ENCODE measurements around the gene MTHFS. TPM values are rescaled to one million over a fixed set of nuclear protein-coding genes. Genes with fewer than 3 reads are reported as not detected.
"Not testable (repeated sequence)": the region's sequence is repeated elsewhere in the genome, so short reads cannot be mapped to it uniquely, and the experiment has no call there.

MTHFS gene
- total RNA-seq, 2 donors from 2014 or later, result 23.4 to 40.9 TPM

- no peak overlapping the region for H3K27ac Mint-ChIP-seq
- H3K9me3 Mint-ChIP-seq, result peaks cover 29 to 45% of the 10 kb centered on the region in 2 donors
- DNase-seq (ENCODE audit: low spot score in 2 of 2), result no peak
- no peak for ATAC-seq
- peaks cover 62 to 87% of the 10 kb centered on the region in 2 donors for H3K36me3 Mint-ChIP-seq
Observed at GRCh38 chr15:79919749-79920511, 23.1 kb upstream of the MTHFS start.

DNA sequence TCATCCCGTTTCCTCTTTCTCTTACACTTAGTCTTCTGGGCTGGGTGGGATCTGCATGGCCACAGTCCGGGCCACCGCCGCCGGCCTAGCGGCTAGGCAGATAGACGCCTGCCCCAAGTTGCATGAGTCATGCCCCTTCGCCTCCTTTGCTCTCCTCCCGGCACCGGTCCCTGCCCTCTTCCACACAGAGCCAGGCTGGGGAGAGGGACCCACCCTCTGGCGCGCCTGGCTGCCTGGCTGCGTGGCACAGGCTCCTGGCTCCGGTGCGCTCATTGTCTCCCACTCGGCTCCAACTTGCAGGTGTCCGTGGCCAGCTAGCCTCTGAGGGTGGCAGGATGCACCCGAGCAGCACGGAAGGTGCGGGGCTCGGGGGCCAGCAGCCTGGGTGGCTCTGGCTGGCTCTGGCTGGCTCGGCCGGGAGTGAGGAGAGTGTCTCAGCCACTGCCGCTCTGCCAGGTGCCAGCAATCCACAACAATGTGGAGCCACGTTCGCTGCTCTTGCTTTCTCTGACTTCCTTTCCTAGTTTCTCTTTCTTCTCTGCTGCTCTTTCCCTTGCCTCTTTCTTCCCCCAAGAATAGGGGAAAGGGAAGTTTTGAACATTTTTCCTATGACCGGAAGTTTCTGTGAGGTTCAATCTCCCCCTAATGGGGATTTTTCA lies 22.4 kb upstream of the MTHFS start:
- ATAC-seq, result no peak
- DNase-seq (ENCODE audit: low spot score in 2 of 2), result no peak
- Mint-ChIP-seq H3K36me3 (peaks cover 67 to 94% of the 10 kb centered on the region in 2 donors), H3K27ac (no peak overlapping the region), H3K9me3 (peaks cover 32 to 49% of the 10 kb centered on the region in 2 donors)

GRCh38 chr15:79918278-79918677 lies 21.5 kb upstream of the MTHFS start:
- DNase-seq (ENCODE audit: low spot score in 2 of 2) (no peak), ATAC-seq (no peak)
- no peak overlapping the region for H3K27ac Mint-ChIP-seq
- peaks cover 70 to 100% of the 10 kb centered on the region in 2 donors for H3K36me3 Mint-ChIP-seq
- peaks cover 33 to 56% of the 10 kb centered on the region in 2 donors for H3K9me3 Mint-ChIP-seq

DNA sequence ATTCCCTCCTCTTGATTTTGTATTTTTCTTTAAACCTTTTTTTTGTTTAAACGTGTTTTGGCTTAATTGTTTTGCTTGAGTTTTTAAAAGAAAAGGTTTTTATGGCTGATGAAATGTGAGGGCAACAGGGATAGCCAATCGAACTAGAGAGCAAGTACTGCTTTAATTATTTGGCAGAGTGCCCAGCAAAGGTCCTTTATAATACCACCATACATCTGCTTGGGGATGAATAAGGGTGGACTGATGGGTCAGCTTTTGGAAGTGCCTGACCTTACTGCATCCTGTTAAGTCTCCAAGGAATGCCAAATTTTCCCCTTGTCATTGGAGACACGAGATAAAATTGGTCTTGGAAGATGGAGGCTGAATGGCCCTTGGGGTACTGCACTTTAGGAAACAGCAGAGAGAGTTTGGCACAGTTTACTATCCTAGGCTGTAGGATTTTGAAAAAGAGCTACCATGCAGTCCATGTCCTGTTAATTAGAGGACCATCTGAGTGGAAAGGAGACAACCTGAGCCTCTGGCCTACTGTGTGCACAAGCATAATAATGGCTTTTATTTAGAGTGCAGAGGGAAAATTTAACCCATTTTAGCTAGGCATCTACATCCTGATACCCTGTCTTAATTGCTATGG lies 19.8 kb upstream of the MTHFS start:
- H3K27ac Mint-ChIP-seq, result no peak overlapping the region
- DNase-seq (ENCODE audit: low spot score in 2 of 2) (no peak), ATAC-seq (no peak)
- peaks cover 32 to 58% of the 10 kb centered on the region in 2 donors for H3K9me3 Mint-ChIP-seq
- H3K36me3 Mint-ChIP-seq, result peaks cover 58 to 91% of the 10 kb centered on the region in 2 donors

- DNase-seq (ENCODE audit: low spot score in 2 of 2); H3K27ac Mint-ChIP-seq; ATAC-seq: not testable (repeated sequence)
- peaks cover 52 to 90% of the 10 kb centered on the region in 2 donors for H3K36me3 Mint-ChIP-seq
- peaks cover 27 to 54% of the 10 kb centered on the region in 2 donors for H3K9me3 Mint-ChIP-seq
Observed at GRCh38 chr15:79915776-79916501, 19.1 kb upstream of the MTHFS start.

DNA sequence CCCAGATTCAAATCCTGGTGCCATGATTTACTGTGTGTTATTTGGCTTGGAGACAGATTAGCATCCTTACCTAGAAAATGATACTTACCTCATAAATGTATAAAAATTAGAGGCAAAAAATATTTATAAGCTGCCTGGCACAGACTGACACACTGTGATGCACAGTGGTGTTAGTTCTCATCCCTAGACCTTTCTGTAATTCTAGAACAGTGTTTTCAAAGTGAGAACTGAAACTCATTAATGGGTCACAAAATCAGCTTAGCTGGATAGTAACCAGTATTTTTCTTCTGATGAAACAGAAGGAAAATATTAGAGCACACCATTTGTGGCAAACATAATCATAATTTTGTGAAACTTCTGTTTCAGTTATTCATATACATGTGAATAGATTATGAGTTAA lies 17.9 kb upstream of the MTHFS start:
- no peak for ATAC-seq
- no peak for DNase-seq (ENCODE audit: low spot score in 2 of 2)
- peaks cover 50 to 90% of the 10 kb centered on the region in 2 donors for H3K36me3 Mint-ChIP-seq
- H3K9me3 Mint-ChIP-seq, result peaks cover 31 to 65% of the 10 kb centered on the region in 2 donors
- H3K27ac Mint-ChIP-seq, result no peak overlapping the region

GRCh38 chr15:79909556-79910335 lies 12.9 kb upstream of the MTHFS start:
- H3K36me3 Mint-ChIP-seq, result peaks cover 36 to 53% of the 10 kb centered on the region in 2 donors
- ATAC-seq; H3K27ac Mint-ChIP-seq; DNase-seq (ENCODE audit: low spot score in 2 of 2): not testable (repeated sequence)
- peaks cover 10 to 27% of the 10 kb centered on the region in 2 donors for H3K9me3 Mint-ChIP-seq

DNA sequence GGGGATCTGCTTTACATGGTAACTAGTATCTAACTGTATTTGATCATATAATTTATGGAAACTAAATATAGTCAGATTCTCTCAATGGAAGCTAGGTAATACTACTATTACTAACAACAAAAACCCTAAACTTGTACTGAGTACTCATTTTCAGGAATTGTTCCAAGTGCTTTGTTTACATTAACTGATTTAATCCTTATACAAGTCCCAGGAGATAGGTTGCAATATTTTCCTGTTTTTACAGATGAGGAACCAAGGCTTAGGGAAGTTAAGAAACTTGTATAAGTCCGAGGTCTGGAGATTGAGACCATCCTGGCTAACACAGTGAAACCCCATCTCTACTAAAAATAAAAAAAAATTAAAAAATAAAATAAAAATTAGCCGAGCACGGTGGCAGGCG lies 7.5 kb upstream of the MTHFS start:
- H3K9me3 Mint-ChIP-seq, result peaks cover 0 to 4% of the 10 kb centered on the region in 2 donors
- no peak for DNase-seq (ENCODE audit: low spot score in 2 of 2)
- no peak overlapping the region for H3K27ac Mint-ChIP-seq
- ATAC-seq, result no peak
- peaks cover 13 to 22% of the 10 kb centered on the region in 2 donors for H3K36me3 Mint-ChIP-seq

DNA sequence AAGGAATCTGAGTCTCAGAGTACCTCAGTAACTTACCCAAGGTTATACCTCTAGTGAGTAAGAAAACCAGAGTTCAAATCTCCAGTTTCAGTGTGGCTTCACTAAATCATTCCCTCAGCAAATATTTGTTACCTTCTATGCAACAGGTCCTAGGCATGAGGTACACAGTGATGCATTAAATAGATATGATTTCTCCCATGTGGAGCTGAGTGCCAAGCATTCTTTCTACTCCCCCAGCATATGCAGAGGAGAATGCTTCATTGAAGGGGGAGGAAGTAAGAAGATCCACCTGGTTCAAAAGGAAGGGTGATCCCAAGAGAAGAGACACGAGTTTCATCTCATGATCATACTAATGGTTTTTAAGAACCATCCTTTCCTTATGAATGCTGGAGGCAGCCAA lies 6.8 kb upstream of the MTHFS start:
- Mint-ChIP-seq H3K27ac (no peak overlapping the region), H3K36me3 (peaks cover 12 to 19% of the 10 kb centered on the region in 2 donors), H3K9me3 (peaks cover 0 to 4% of the 10 kb centered on the region in 2 donors)
- DNase-seq (ENCODE audit: low spot score in 2 of 2), result no peak
- no peak for ATAC-seq

- ATAC-seq (peak in 1 of 2 donors; percentile 63), DNase-seq (ENCODE audit: low spot score in 2 of 2) (no peak)
- Mint-ChIP-seq H3K36me3 (peaks cover 12 to 19% of the 10 kb centered on the region in 2 donors), H3K27ac (no peak overlapping the region), H3K9me3 (peaks cover 0 to 4% of the 10 kb centered on the region in 2 donors)
Observed at GRCh38 chr15:79903144-79903543, 6.3 kb upstream of the MTHFS start.

DNA sequence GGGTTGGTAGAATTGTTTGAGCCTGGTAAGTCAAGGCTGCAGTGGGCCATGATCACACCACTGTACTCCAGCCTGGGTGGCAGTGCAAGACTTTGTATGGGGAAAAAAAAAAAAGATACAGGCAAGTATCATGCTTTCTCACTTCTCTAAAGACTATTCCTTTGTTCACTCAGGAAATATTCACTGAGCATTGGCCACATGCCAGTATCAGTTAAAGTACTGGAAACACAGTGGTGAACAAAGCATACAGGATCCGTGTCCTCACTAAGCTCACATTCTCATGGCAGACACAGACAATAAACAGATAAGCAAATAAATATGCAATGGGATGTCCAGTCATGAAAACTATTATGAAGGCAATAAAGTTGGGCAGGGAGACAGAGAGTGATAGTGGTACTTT lies 5.1 kb upstream of the MTHFS start:
- H3K36me3 Mint-ChIP-seq, result peaks cover 12 to 19% of the 10 kb centered on the region in 2 donors
- peaks cover 0 to 4% of the 10 kb centered on the region in 2 donors for H3K9me3 Mint-ChIP-seq
- ATAC-seq, result no peak
- H3K27ac Mint-ChIP-seq, result peak overlapping the region; percentile 31 to 51
- no peak for DNase-seq (ENCODE audit: low spot score in 2 of 2)

GRCh38 chr15:79900818-79901378 lies 4.1 kb upstream of the MTHFS start:
- not testable (repeated sequence) for ATAC-seq; H3K9me3 Mint-ChIP-seq; H3K27ac Mint-ChIP-seq; DNase-seq (ENCODE audit: low spot score in 2 of 2)
- H3K36me3 Mint-ChIP-seq, result peaks cover 15 to 27% of the 10 kb centered on the region in 2 donors

DNA sequence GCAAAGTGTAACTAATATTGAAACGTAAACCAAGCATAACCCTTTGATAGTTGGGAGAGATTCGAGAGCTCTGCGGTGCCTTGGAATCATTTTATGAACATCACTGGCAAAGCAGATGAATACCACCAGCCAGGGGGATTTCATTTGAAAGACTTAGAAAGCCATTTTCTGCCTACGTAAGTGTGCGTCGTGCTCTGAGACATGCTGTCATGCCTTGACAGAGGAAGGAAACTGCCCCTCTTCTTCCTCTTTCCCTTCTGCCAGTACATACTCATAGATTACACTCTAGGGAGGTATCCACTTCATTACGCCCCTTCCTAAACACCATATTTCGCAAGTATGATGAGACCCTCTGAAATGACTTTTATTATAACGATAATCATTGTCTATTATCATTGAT lies 3.3 kb upstream of the MTHFS start:
- no peak for DNase-seq (ENCODE audit: low spot score in 2 of 2)
- ATAC-seq, result no peak
- Mint-ChIP-seq H3K36me3 (peaks cover 20 to 28% of the 10 kb centered on the region in 2 donors), H3K9me3 (peaks cover 3 to 4% of the 10 kb centered on the region in 2 donors), H3K27ac (no peak overlapping the region)

GRCh38 chr15:79898786-79899185 lies 2.0 kb upstream of the MTHFS start:
- not testable (repeated sequence) for ATAC-seq; DNase-seq (ENCODE audit: low spot score in 2 of 2)
- peak overlapping the region in 1 of 2 donors; percentile 98 for H3K27ac Mint-ChIP-seq
- peaks cover 8 to 11% of the 10 kb centered on the region in 2 donors for H3K9me3 Mint-ChIP-seq
- peaks cover 28 to 34% of the 10 kb centered on the region in 2 donors for H3K36me3 Mint-ChIP-seq

- Mint-ChIP-seq H3K27ac (peak overlapping the region; percentile 20 to 98), H3K9me3 (peaks cover 8 to 11% of the 10 kb centered on the region in 2 donors), H3K36me3 (peaks cover 28 to 32% of the 10 kb centered on the region in 2 donors)
- no peak for DNase-seq (ENCODE audit: low spot score in 2 of 2)
- no peak for ATAC-seq
Observed at GRCh38 chr15:79898369-79898768, 1.6 kb upstream of the MTHFS start.
